Peyer's patch (tissue), 4 donors: ENCODE data around the gene CLIC1.

Experiments
- CTCF ChIP-seq, 6 experiments: fragments of 450-650 bp in 4 of 6; fragments of 200-600 bp in 2 of 6; sonication (generic) in 1 of 6; IDR thresholded peaks; one replicate each; pipeline ENCODE4 v1.5.1; 2017 to 2019; ENCODE audit warnings: antibody characterized with exemption in 6 of 6, mild to moderate bottlenecking in 3 of 6, moderate library complexity in 1 of 6
- POLR2A ChIP-seq, 2 donors: fragments of 450-650 bp; IDR thresholded peaks; one replicate each; pipeline ENCODE4 v1.5.1; 2017; ENCODE audit warnings: antibody characterized with exemption in 2 of 2, mild to moderate bottlenecking in 2 of 2, moderate library complexity in 2 of 2

GRCh38 chr6:31778999-31779885 lies 42.9 kb upstream of the CLIC1 start:
- TF ChIP-seq CTCF (IDR thresholded peaks at IDR 0.05) (no peak), POLR2A (IDR thresholded peaks at IDR 0.05) (no peak)
